GM12872 (cell line): ENCODE measurements around the gene YBX2.

Source experiments
- TF ChIP-seq, protein P1 (sequence below): IDR thresholded peaks from 3 replicates; pipeline ENCODE4 v1.5.1; 2011; ENCODE audit warnings: low read depth, mild to moderate bottlenecking, low read length, moderate library complexity; ENCODE audit not compliant: insufficient read depth

YBX2 gene

DNA sequence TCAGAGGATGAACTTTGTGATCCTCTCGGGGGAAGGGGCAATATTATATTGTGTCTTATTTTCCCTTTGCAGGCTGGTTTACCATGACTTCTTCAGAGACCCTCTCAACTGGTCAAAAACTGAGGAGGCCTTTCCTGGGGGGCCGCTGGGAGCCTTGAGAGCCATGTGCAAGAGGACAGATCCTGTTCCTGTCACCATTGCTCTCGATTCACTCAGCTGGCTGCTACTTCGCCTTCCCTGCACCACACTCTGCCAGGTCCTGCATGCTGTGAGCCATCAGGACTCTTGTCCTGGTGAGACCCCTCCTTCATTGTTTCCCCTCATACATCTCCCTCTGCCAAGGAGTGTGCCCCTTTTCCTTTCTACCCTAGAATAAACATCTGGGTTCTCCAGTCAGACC, 39.9 kb downstream of the YBX2 start:
- TF ChIP-seq, protein P1, sequence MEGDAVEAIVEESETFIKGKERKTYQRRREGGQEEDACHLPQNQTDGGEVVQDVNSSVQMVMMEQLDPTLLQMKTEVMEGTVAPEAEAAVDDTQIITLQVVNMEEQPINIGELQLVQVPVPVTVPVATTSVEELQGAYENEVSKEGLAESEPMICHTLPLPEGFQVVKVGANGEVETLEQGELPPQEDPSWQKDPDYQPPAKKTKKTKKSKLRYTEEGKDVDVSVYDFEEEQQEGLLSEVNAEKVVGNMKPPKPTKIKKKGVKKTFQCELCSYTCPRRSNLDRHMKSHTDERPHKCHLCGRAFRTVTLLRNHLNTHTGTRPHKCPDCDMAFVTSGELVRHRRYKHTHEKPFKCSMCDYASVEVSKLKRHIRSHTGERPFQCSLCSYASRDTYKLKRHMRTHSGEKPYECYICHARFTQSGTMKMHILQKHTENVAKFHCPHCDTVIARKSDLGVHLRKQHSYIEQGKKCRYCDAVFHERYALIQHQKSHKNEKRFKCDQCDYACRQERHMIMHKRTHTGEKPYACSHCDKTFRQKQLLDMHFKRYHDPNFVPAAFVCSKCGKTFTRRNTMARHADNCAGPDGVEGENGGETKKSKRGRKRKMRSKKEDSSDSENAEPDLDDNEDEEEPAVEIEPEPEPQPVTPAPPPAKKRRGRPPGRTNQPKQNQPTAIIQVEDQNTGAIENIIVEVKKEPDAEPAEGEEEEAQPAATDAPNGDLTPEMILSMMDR: no peak

DNA sequence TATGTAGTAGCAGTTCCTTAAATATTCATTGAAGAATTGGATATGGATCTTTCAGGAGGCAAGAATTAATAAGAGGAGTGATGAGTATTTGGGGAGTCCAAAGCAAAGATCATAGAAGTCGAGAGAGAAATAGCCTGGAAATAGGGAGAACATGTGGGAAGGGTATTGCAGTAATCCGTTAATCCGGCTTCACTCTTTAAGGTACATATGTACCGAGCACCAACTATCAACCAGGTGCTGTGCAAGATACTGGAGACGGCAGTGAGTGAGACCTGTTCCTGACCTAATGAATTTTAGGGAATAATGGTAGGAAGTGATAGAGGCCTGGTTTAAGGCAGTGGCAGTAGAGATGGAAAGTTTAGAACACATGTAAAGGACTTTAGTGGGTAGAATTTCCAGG, 41.4 kb downstream of the YBX2 start:
- TF ChIP-seq, protein P1: no peak

DNA sequence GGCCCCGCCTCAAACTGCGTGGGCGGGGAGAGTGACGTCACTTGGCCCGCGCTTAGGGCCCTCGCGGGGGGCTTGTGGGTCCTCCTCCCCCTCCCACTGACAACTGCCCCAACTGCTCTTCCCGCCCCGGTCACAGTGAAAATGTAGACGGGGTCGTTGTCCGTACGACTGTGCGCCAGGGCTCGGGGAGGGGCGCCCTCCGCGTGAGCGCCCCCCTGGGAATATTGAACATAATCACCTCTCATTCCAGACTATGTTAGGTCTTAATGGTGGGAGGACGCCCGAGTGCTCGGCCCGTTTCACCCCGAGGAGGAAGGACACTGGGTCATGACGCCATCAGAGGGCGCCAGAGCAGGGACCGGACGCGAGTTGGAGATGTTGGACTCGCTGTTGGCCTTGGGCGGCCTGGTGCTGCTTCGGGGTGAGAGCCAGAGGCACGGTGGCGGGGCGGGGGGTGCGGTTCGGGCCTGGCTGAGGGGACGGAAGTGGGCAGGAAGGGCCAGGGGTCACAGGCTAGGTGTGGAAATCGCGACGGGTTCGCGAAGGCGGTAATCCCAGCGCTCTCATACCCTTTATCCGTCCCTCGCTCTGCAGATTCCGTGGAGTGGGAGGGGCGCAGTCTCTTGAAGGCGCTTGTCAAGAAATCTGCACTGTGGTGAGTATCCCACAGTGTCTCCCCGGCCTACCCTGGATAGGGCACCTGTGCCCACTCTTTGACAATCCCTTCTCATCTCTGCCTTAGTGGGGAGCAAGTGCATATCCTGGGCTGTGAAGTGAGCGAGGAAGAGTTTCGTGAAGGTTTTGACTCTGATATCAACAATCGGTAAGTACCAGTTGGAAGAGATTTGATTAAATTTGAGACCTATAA, 42.0 kb downstream of the YBX2 start, which contains the start of gene ELP5:
ELP5 (plus strand) TSS at position 40 of the 868 bp plus-strand sequence; CDS start at position 376, 336 bp downstream.
- TF ChIP-seq, protein P1: peak; percentile 30; the same call in 2 of the 3 replicates

DNA sequence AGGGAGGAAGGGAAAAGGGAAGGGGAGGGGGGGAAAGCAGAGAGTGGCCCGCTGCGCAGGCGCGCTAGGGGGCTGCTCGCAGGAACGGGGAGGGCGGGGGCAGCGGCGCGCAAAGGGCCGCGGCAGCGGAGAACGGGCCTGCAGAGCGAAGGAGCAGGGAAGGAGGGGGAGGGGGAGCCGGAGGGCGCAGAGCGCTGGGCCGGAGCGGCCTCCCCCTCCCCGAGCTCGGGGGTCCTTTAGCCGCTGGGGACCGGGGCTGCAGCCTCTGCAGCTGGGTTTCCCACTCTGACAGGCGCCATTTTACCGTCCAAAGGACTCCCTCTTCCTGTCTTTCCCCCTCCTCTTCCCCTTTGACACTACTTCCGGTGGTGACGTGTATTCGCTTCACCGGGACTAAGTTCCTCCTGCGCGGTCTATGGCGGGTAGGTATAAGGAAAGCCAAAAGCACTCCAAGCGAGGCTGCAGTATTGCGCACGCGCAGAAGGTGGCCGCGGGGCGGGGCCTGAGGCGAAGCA, 42.7 kb downstream of the YBX2 start, which contains the start of gene CTDNEP1:
CTDNEP1 (minus strand) TSS at position 74 of the 515 bp plus-strand sequence. CDS start 438 bp downstream, outside the sequence.
- TF ChIP-seq, protein P1: no peak

DNA sequence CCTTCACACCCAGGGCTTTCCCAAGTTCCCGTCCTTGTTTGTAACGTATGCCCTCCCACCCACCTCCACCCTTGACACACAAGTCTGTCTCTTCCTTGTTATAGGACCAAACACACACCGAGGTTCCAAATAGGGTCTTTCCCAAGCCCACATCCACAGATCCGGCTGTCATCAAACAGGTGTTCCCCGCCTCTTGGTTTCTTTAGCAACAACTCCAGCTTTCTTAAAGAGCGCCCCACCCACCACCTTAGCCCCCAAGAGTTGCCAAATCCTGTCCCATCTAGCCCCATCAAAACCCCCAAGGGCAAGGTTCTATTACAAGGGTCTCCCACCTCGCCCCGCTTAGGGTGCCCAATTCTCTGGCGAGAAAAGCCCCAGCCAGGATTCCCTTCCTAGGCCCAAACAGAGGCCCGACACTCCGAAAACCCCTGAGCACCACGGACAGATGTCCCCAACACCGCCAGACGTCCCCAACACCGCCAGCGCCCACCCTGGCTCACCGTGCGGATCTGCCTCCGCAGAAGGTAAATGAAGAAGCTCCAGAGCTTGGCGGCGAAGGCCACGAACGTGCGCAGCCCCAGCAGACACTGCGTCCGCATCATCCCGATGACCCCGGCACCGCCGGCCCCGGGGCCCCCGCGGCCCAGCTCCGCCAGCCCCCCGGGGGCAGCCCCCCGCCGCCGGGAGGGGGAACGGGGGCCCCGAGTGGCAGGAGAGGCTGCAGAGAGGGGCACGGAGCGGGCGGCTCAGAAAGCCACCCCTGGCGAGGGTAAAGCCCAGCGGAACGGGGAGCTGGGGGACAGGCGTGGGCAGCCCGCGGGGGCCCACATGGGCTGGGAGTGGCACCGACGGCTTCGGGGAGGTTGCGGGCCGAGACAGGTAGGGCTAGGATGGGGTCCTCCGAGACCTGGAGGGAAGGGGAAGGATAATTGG, 43.5 kb downstream of the YBX2 start:
- TF ChIP-seq, protein P1: no peak

DNA sequence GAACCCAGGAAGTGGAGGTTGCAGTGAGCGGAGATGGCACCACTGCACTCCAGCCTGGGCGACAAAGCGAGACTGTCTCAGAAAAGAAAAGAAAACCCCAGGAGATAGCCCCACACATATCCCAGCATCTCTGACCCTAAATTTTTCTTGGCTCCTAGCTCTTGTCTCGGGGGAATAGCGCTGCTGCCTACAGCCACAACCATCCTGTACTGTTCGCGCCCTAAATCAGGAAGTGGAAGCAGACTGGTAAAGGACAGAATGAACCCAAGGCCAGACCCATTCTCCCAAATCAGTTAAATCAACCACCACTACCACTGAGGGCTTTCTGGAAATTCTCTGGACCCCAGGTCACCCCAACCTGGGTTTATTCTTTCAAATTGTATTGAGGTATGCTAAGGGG, 44.6 kb downstream of the YBX2 start:
- TF ChIP-seq, protein P1: no peak

DNA sequence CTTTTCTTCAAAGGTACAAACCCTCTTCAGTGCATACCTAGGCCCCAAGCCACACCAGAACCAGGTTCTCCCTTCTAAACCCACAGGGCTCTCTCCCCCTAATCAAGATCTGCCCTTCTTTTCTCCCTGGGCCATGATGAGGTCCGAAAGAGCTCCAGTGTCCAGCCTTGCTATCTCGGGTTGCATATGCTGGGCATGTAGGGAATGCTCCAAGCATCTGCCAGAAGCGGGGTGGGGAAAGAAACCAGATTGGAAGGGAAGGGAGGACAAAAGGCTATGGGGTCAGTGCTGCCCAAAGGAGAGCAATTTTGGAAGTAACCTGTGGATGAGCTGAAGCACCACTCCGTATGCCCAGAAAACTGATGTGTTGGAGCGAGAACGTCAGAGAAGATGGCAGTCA, 45.2 kb downstream of the YBX2 start:
- TF ChIP-seq, protein P1: no peak
